Stimulated activated CD8-positive, alpha-beta memory T cell treated with anti-CD3 and anti-CD28 coated beads, Interleukin-15, amount 100 ng/mL, for 24 hours (primary cell): ENCODE data around the gene RGCC.
"Not testable (repeated sequence)": the region's sequence is repeated elsewhere in the genome, so short reads cannot be mapped to it uniquely, and the experiment has no call there.

ENCODE experiments used
- DNase-seq: peaks from one replicate; pipeline ENCODE4 v3.0.0-alpha.2; 2020; ENCODE audit warnings: low read depth

Gene RGCC

GRCh38 chr13:41490371-41491015, 33.1 kb downstream of the RGCC start:
- DNase-seq, result no peak

DNA sequence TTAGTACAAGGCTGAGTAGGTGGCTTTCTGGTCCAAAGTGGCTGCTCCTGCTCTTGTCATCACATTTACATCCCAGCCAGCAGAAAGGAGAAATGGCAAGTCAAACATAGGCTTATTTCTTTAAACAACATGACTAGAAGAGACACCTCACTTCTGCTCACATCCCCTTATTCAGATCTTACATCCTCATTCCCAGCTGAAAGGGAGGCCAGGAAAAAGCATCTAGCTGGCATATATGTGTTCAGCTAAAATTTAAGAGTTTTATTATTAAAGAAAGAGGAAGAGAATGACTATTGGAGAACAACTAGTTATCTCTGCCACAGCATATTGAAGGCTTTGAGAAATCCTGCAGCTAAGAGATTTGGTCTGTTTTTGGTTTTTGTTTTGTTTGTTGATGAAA, 34.1 kb downstream of the RGCC start:
- DNase-seq, result no peak

DNA sequence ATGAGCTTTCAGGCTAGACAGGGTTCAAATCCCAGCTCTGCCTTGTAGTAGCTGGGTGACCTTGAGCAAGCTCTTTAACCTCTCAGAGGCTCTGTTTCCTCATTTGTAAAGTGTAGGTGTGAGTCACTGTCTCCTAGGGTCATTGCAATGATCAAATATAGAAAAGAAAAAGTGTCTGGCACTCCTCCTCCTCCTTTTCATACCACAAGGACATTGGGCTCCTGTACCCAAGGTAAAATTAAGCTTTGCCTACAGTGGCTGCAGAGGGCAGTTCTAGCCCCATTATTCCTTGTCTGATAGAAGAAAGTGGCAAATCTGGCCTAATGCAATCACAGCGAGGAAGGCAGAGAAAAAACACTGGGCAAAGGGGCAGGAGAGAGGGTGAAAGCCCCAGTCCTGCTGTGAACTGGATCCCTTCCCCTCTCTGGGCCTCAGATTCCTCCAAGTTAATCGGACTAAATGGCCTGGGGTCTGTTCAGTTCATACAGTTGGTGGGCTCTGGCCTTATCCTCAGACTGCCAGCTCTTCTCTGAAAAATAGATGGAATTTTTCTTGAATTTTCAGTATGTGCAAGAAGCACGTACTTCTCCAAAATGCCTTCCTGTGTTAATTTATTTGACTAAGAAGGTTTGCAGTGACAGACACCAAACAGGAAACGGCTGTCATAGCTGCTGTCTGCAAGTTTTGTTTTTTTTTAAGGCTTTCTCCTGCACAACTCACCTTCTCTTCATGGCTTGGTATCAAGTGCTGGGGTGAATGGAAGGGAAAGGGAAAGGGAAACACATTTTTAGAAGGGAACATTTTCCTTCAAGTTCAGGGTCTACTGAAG, 35.3 kb downstream of the RGCC start:
- no peak for DNase-seq

- DNase-seq, result no peak
These were observed 36.9 kb downstream of the RGCC start for GRCh38 chr13:41494202-41494601.

DNA sequence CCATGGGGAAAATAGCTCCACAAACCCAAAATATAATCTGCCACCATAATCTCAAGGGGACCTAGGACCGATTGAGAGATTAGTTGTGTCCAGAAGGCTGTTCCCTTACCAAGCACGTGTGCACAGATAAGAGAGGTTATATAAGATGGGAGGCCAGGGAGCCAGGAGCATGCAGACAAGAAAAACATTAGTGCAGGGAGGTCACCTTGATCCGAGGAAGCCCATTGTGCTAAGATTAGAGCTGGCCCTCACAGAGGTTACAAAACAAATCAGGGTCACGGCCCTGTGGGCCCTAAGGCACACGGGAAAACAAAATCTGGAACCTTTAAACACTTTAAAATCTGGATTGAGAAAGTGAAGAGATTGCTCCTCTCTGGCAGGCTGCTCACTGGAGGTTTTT, 37.7 kb downstream of the RGCC start:
- no peak for DNase-seq

GRCh38 chr13:41496420-41497234, 39.3 kb downstream of the RGCC start:
- DNase-seq, result no peak

- DNase-seq, result no peak
These were observed 40.1 kb downstream of the RGCC start for GRCh38 chr13:41497436-41497835.

DNA sequence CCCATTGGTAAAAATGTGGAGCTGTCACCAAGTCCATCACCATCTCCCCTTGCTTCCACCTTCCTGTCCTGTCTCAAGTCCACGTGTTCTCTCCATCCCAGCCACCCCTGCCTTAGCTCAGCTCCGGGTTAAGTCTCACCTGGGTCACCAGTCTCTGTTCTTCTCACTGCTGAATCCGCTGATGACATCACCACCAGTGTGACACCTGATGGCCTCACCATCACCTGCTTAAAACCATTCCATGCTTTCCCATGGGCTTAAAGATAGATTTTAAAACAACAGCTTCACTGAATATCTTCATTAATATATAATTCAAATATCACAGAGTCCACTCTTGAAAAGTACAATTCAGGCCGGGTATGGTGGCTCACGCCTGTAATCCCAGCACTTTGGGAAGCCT, 42.1 kb downstream of the RGCC start:
- DNase-seq, result no peak

DNA sequence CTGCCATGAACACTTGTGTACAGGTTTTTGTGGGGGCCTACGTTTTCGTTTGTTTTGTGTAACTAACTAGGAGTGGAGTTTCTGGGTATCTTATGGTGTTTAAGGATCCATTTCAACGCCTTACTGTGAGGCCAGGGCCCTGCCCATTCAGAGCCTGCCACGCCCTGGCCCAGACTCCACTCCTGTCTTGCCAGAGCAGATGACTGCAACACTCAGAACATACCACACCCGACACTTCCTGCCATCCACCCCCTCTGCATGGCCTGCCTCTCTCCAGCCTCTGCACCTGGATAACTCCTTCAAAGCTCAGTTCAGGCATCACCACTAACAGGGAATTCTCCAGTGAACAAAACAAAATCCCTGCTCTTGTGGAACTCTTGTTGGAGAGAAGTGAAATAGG, 43.2 kb downstream of the RGCC start:
- DNase-seq, result no peak

GRCh38 chr13:41501281-41501680, 43.9 kb downstream of the RGCC start:
- no peak for DNase-seq

GRCh38 chr13:41502031-41502430, 44.7 kb downstream of the RGCC start:
- DNase-seq, result no peak

DNA sequence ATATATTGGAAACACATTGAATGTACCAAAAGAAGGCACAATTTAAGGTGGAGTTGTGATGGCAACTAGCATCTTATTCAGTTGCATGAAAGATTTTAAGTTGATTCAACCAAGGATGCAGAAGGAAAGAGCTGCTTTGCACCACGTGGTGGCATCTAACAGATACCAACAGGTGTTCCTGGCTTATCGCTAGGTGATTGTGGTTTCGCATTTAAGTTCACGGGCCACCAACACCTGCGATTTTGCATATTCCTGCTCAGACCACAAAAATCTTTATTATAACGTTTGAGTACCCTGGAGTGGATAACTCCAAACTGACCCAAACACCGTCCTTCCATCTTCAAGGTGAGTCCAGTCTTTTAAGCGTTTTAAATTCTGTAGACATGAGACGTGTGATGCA, 45.3 kb downstream of the RGCC start:
- no peak for DNase-seq

DNA sequence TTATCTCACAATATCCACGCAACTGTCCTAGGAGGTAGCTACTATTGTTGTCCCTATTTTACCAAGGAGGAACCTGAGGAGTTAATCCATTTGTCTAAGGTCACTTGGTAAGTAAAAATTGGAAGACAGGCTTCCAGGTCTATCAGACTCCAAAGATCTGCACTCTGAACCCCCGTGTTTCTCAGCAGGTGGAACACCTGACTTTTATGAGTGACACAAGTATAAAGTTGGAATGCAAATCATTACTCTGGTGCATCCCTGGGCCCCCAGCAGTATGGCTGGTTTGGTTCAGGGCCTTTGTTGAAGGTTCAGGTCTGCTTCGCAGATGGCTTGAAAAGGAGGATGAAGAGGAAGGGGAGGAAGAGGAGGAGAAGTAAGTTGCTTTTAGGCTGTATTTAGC, 46.0 kb downstream of the RGCC start:
- no peak for DNase-seq

GRCh38 chr13:41504657-41505056, 47.3 kb downstream of the RGCC start:
- DNase-seq, result not testable (repeated sequence)

- no peak for DNase-seq
These were observed 48.0 kb downstream of the RGCC start for GRCh38 chr13:41505209-41505835.

GRCh38 chr13:41506312-41506711, 49.0 kb downstream of the RGCC start:
- DNase-seq, result no peak

- DNase-seq, result no peak
These were observed 52.6 kb downstream of the RGCC start for GRCh38 chr13:41509971-41510370.

- DNase-seq, result no peak
These were observed 54.5 kb downstream of the RGCC start for GRCh38 chr13:41511827-41512226.

GRCh38 chr13:41512441-41512840, 55.1 kb downstream of the RGCC start:
- DNase-seq, result no peak

- DNase-seq, result no peak
These were observed 56.2 kb downstream of the RGCC start for GRCh38 chr13:41513600-41513999.

DNA sequence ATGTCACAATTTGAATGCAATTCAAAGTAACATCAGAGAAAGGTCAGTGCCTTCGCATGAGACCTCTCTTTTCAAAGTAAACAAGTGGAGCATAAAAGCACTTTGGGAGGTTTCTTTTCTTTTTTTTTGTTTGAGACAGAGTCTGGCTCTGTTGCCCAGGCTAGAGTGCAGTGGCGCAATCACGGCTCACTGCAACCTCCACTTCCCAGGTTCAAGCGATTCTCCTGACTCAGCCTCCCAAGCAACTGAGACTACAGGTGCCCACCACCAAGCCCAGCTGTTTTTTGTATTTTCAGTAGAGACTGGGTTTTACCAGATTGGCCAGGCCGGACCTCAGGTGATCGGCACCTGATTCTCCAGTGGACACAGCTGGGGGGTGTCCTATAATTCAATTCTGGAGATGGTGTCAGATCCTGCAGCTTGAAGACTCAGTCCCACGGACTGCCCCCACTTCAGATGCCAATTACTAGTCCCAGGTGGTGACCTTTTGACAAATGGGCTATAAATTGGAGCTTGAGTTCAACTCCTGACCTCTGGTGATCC, 57.6 kb downstream of the RGCC start:
- no peak for DNase-seq

DNA sequence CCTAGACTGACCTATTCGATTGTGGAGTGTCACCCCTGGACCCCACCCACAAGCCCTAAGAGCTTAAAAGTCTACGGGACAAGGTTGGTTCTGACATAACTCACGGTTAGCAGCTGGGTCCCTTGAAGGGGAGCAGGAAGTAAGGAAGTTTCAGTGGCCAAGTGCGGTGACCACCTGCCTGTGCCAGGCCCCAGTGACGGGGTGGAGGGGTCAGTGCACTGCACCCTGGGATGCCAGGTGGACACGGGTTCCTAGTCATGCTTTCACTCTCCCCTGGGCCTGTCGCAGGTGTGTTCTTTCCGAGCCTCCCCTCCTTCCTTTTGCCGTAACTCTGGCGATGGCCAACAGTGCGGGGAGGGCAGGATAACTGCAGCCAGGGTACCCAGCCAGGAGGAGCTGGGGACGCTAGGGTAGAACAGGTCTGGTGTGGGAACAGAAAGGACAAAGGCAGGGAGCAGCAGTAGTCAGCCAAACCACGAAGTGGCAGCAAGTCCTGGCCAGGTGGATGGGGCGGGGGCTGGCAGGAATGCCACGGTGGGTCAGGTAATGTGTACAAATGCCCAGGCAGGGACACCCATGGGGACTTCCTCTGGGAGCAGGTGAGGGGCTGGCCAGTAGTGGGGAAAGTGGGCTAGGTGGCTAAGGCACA, 58.3 kb downstream of the RGCC start:
- no peak for DNase-seq
